Psoas muscle (tissue), 8 donors: Measurements from ENCODE around the gene FAM50A. TPM values are rescaled to one million over a fixed set of nuclear protein-coding genes. Genes with fewer than 3 reads are reported as not detected.

Experiments
- ATAC-seq, 4 donors: fragments of 200-7000 bp; cut with Tn5 transposase; one replicate each; pipeline ENCODE4 v1.9.1; 2020; ENCODE audit warnings: moderate library complexity in 3 of 4, mild to moderate bottlenecking in 2 of 4
- DNase-seq, 2 donors: peaks; one replicate each; pipeline ENCODE4 v3.0.0-alpha.2; 2020
- H3K27ac ChIP-seq: fragments of 200-600 bp; one replicate; pipeline ENCODE4 v1.8.0; 2022
- H3K27me3 ChIP-seq, 3 donors: fragments of 200-600 bp in 1 of 3; one replicate each; pipeline versions ENCODE4 v1.6.1 to v1.8.0; 2013 to 2022; ENCODE audit warnings: low read length in 2 of 3, mild to moderate bottlenecking in 2 of 3, moderate library complexity in 1 of 3; ENCODE audit not compliant: insufficient read depth in 3 of 3
- H3K36me3 ChIP-seq, 2 donors: fragments of 200-600 bp in 1 of 2; one replicate each; pipeline versions ENCODE4 v1.6.1 to v1.8.0; 2013 to 2022; ENCODE audit warnings: low read depth in 1 of 2, mild to moderate bottlenecking in 1 of 2, moderate library complexity in 1 of 2; ENCODE audit not compliant: insufficient read depth in 1 of 2
- H3K4me1 ChIP-seq: fragments of 200-600 bp; one replicate; pipeline ENCODE4 v1.8.0; 2022
- H3K4me3 ChIP-seq: fragments of 200-600 bp; one replicate; pipeline ENCODE4 v1.8.0; 2022; ENCODE audit warnings: mild to moderate bottlenecking
- H3K9me3 ChIP-seq: fragments of 200-600 bp; one replicate; pipeline ENCODE4 v1.8.0; 2022
- CTCF ChIP-seq: fragments of 200-600 bp; IDR thresholded peaks from one replicate; pipeline ENCODE4 v1.8.0; 2022; ENCODE audit warnings: antibody characterized with exemption
- WGBS, 3 donors: extraction: QIAGEN DNeasy Blood & Tissue Kit; methylation state at CpG; one replicate each; pipeline versions ENCODE4 v1.1.6 to v1.1.7; 2013; 5-methylcytosine and 5-hydroxymethylcytosine counted together
- intact Hi-C, 2 donors: fragments of 100-400 bp; cut with DNase I; formaldehyde crosslinking; loops; one replicate each; pipeline versions ENCODE4 v1.11.0 to v1.14.2; 2022
- polyA plus RNA-seq, 3 donors: library from polyadenylated mRNA; stranded (reverse); fragments of 200-250 nt; gene quantifications; one replicate each; pipeline ENCODE4 v1.2.3, GENCODE V29; 2013
- total RNA-seq, 4 donors: library from RNA; stranded (reverse); fragmentation: NEBNext Ultra II Directional in 2 of 4; extraction: Animal tissue kit (Norgen Biotek cat#: 25700) in 2 of 4; gene quantifications; one replicate each; pipeline versions ENCODE4 v1.2.1 to v1.2.4, GENCODE V29; 2021 to 2023
- donor health status: healthy with polysubstance abuse.
- donor health status: DM: no; HTN: no; CAD: no; lungs with moderate emphysema.
- donor health status: Bipolar disorder and iron deficiency.
- donor health status: healthy.
- donor health status: DM: yes; HTN: yes; CAD: no.
- donor health status: DM: no; HTN: no; CAD: no.
- donor health status: DM: no; HTN: no; CAD: no.
- donor health status: DM: yes; HTN: yes; CAD: no.

Gene FAM50A
- total and polyA plus RNA-seq, 7 donors = 48.6 to 117 (median 59.6) TPM

- Histone ChIP-seq H3K4me3 (no peak overlapping the region), H3K36me3 (peaks cover 0 to 26% of the 10 kb centered on the region in 2 donors), H3K27me3 (no peaks in the 10 kb centered on the region), H3K27ac (no peak overlapping the region), H3K9me3 (no peaks in the 10 kb centered on the region), H3K4me1 (no peaks in the 10 kb centered on the region)
- no peak for TF ChIP-seq CTCF
- 59 to 86% (median 74%) methylated on average over 7 of the region's 7 CpGs for WGBS, 3 donors
- intact Hi-C loops = no loop called here
- DNase-seq (no peak), ATAC-seq (no peak)
Observed at GRCh38 chrX:154473683-154474082, 29.7 kb downstream of the FAM50A start.

- DNase-seq (peak in 1 of 2 donors; percentile 24), ATAC-seq (no peak)
- intact Hi-C loops = no loop called here
- Histone ChIP-seq H3K27me3 (no peaks in the 10 kb centered on the region), H3K9me3 (no peaks in the 10 kb centered on the region), H3K4me1 (no peaks in the 10 kb centered on the region), H3K4me3 (no peak overlapping the region), H3K27ac (no peak overlapping the region), H3K36me3 (no peaks in the 10 kb centered on the region)
- no peak for TF ChIP-seq CTCF
- WGBS, 3 donors = 71 to 75% (median 74%) methylated on average over 8 of the region's 8 CpGs
Observed at GRCh38 chrX:154476821-154477220, 32.9 kb downstream of the FAM50A start.

GRCh38 chrX:154477891-154478477 is 34.0 kb downstream of the FAM50A start:
- no peak for TF ChIP-seq CTCF
- Histone ChIP-seq H3K36me3 (no peaks in the 10 kb centered on the region), H3K27me3 (no peaks in the 10 kb centered on the region), H3K27ac (peak overlapping the region; percentile 90), H3K9me3 (no peaks in the 10 kb centered on the region), H3K4me1 (no peaks in the 10 kb centered on the region), H3K4me3 (peak overlapping the region; percentile 64)
- no peak for ATAC-seq
- DNase-seq = peak in 1 of 2 donors; percentile 51
- WGBS, 3 donors = 57 to 91% (median 63%) methylated on average over 11 to 24 of the region's 24 CpGs
- intact Hi-C loops = no loop called here

GRCh38 chrX:154478728-154479622 is 35.0 kb downstream of the FAM50A start, which contains the start of gene LAGE3:
Gene LAGE3 (minus strand): TSS chrX:154479281. CDS start chrX:154478915, 366 bp downstream.
- peaks cover 0 to 1% of the 10 kb centered on the region in 2 donors for H3K36me3 ChIP-seq
- no peaks in the 10 kb centered on the region for H3K27me3 ChIP-seq
- intact Hi-C loops = no loop called here
- peaks cover 3% of the 10 kb centered on the region for H3K4me1 ChIP-seq
- H3K9me3 ChIP-seq = no peaks in the 10 kb centered on the region
- ATAC-seq = peak; percentile 94 to 95 (median 94)
- peak within 1 kb of the TSS; percentile 90 for H3K27ac ChIP-seq
- WGBS, 3 donors = 2 to 41% (median 6%) methylated on average over 24 to 85 of the region's 85 CpGs
- no peak for TF ChIP-seq CTCF
- peak within 1 kb of the TSS; percentile 64 for H3K4me3 ChIP-seq
- peak; percentile 92 to 97 for DNase-seq
